ENCODE results near the gene HDLBP. TPM values are rescaled to one million over a fixed set of nuclear protein-coding genes. Genes with fewer than 3 reads are reported as not detected.

The HDLBP gene
- total RNA-seq, 1 donor from 2014 or later, result 240 TPM

DNA sequence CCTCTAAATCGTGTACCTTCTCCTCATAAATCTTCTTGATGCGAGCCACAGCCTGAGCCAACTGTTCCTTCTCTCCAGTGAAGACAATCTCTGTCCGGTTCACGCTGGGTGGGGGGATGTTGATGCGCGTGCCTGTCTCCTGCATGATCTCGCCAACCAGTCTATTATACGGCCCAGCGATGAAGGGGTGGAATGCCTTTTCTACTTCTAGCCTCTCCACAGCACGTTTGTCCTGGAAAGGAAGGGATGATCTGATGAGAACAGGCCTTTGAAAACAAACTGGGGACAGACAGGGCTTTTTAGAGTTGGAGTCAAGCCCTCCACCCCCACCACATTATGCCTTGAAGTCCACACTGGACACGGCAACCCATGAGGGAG lies 59.3 kb downstream of the HDLBP start:
- intact Hi-C loops (cut with micrococcal nuclease), result no loop called here

DNA sequence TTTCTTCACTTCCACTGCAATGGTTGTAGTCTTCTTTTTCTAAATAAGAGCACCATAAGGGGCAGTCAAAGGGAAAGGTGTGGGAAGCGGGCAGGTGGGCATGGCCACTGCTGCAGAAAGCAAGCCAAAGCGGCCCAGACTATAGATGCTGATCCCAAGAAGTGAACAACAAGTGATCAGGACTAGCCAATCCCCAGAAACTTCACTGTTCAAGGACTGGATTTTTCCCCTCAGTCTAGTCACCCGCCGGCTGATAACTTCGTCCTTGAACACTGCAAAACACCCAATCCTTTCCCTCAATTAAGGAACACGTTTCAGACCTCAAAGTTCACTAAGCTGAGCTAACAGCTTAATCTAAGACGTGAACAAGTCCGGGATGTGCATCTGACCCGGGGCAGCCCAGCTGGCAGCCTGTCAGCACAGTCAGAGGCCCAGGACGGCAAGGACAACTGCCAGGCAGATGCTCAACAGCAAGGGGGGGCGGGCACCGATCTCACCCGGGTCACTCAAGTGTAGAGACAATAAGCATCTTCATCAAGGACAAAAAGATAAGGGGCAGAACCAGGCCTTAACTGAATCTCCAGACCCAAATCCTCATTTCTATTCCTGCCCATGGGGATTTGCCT lies 59.8 kb downstream of the HDLBP start:
- intact Hi-C loops (cut with micrococcal nuclease), result no loop called here

GRCh38 chr2:241254904-241255351 lies 60.5 kb downstream of the HDLBP start:
- intact Hi-C loops (cut with micrococcal nuclease), result no loop called here

DNA sequence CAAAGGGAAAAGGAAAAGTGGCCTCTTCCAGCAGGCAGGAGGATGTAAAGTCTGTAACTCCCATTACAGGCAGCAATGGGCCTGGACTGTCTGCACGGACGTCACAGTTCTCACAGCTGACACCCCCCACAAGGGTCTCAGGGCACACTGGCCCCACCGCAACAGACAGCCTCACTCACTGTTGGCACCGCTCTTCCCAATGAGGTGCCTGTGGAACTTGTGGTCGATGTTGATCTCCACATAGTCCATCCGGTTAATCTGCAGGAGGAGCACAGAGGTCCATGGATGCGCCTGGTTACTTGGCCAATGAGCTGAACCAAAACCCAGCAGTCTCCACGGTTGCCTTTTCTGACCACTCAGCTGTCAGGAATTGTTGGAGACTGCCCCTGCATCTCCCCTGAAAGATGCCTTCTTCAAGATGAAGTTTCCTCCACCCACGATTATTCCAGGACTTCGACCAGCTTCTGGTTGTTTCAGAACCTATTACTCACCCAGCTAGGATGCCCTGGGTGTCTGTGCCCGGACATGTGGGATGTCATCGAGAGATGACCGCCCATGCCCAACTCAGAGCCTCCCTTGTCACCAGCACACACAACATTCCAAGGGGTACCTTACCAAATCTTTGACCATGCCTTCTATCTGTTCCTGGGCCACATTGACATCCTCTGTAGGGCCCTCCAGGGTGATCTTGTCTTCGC lies 62.5 kb downstream of the HDLBP start:
- intact Hi-C loops (cut with micrococcal nuclease), result no loop called here

DNA sequence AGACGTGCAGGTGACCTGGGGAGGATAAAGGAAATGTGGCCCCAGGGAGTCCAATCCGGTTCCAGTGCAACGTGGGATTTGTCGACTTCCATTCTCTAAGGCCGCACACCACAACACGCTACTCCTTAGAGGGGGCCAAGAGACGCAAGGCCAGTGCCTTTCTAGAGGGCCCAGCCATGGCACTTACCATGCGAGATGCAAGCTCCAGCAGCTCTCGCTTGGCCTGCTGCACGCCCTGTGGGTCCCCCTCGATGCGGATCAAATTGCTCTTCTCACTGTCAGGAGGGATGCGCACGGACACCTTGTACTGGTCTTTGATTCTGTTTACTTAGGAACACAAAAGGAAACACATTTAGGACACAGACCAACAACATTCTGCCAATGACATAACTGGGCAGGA lies 65.8 kb downstream of the HDLBP start:
- intact Hi-C loops (cut with micrococcal nuclease), result no loop called here

- intact Hi-C loops (cut with micrococcal nuclease), result no loop called here
Measured at GRCh38 chr2:241248897-241249296, 66.6 kb downstream of the HDLBP start.

- intact Hi-C loops (cut with micrococcal nuclease), result no loop called here
Measured at GRCh38 chr2:241248289-241248688, 67.2 kb downstream of the HDLBP start.

- intact Hi-C loops (cut with micrococcal nuclease), result no loop called here
Measured at GRCh38 chr2:241244368-241244767, 71.1 kb downstream of the HDLBP start.

DNA sequence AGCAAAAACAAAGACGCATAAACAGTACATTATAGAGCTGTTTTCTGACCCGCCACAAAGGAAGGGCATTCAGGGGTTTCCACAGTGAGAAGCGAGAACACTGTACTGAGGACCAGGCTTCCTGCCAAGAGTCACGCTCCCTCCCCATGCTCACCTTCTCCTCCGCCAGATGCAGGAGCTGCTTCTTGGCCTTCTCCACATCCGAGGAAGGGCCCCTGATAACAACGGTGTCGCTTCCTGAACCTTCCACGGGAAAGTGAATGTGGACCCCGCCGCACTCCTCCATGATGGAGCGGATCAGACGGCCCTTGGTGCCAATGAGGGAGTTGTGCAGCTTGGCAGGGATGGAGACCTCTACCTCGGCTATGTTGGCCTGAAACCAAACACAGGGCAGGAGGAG lies 73.2 kb downstream of the HDLBP start:
- intact Hi-C loops (cut with micrococcal nuclease), result no loop called here

- intact Hi-C loops (cut with micrococcal nuclease), result no loop called here
Measured at GRCh38 chr2:241241669-241242068, 73.8 kb downstream of the HDLBP start.

DNA sequence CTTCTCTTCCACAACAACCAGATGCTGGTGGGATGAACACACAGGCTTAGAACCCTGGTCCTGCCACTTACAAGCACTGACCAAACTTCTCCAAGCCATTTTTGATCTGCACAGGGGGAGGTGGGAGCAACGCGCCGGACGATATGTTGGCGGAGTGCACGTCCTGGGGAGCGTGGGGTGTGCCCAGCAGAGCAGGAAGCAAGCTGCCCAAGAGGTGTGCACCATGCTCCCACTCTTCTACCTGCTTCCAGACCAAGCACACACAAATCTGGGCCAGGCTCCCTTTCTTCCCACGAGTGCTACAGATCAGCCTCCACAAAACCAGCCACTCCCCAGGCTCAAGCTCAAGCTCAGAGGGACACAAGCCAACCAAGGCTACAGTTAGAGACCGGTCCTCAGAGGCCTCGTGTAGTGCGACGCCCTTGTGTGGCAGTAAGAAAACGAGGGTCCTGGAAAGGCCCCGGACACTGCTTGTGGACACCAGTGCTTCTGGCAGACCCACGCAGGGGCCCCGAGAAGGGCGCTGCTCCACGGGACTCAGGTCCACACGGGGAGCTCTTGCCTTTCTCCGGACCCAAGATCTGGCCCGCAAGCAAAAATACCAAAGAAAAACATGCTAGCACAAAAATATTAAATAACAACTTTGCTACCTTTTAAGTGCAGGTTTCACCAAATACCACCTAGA lies 75.0 kb downstream of the HDLBP start:
- intact Hi-C loops (cut with micrococcal nuclease), result no loop called here

DNA sequence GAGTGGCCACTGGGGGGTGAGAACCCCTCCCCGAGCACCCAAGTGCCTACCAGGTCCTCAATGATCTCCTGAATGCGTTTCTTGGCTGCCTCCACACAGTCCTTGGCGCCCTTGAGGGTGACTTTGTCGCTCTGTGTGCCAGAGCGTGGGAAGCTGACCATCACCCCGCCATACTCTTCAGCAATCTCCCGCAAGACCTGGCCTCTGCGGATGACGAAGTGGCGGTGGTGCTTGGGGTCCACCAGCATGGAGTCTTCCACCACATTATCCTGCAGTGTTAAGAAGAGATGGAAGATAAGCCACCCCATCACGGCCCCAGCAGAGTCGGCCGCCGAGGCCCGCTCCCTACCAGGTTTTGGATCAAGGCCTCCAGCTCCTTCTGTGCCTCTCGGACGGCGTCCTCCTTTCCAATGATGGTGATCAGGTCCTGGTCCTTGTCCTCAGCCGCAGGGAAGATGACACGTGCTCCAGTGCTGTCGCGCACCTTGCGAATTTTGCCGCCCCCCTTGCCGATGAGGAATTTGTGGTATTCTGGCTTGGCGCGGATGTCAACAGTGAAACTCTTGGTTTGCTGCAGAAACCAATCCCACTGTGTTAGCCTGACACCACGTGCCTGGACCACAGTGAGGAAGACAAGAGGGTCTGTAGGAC lies 75.8 kb downstream of the HDLBP start:
- intact Hi-C loops (cut with micrococcal nuclease), result no loop called here

DNA sequence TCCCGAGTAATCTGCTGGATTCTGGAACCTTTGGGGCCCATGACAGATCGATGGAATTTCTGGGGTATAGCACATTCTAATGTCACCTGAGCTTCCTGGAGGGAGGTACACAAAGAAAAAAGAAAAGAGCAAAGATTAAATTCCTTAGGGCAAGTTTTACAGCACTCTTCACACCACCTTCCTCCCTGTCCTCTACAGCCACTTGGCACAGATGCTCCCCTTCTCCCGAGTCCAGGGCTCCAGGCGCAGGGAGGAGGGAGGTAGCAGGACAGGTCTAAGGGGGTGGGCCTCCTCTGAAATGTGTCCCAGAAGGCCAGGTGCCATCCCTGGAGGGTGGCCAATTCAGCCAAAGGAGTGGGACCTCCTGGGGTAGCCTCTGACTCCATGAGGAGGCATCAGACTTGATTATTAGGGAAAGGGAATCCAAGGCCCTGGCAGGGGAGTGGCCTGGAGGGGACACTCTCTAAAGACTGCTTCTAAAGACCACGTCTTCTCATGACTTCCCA lies 76.7 kb downstream of the HDLBP start:
- intact Hi-C loops (cut with micrococcal nuclease), result no loop called here

DNA sequence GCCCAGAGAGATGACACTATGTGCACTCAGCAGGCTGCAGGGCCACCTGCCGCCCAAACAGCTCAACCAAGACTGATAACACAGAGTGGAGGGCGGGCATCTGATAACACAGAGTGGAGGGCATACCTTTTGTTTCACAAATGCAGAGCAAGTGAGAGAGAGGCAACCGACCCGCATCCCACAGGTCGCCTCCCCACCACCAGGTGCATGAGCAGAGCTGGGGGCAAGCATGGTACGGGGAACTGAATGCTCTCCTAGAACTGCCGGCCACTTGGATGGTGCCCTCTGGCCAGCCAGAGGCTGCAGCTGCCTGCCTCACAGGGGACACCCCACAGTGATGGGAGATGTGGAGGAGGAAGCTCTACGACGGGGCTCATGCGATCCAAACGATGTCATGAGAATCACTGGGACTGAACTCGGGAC lies 77.5 kb downstream of the HDLBP start:
- intact Hi-C loops (cut with micrococcal nuclease), result no loop called here

DNA sequence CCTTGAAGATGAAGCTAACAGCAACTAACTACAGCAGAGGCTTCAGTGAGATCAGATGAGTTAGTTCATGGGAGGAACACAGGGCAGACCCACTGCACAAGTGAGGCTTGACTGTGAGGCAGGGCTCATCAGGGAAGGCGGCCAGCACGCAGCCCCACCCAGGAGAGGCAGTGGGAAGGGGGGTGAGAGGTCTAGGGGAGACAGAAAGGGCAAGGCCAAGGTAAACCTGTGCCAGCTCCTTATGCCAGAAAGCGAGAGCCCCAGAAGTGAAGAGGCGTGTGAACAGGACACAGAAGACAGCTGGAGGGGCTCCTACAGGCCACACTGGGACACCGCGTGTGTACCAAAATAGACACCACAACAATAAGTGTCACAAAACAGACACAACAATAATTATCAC lies 78.4 kb downstream of the HDLBP start:
- intact Hi-C loops (cut with micrococcal nuclease), result no loop called here

DNA sequence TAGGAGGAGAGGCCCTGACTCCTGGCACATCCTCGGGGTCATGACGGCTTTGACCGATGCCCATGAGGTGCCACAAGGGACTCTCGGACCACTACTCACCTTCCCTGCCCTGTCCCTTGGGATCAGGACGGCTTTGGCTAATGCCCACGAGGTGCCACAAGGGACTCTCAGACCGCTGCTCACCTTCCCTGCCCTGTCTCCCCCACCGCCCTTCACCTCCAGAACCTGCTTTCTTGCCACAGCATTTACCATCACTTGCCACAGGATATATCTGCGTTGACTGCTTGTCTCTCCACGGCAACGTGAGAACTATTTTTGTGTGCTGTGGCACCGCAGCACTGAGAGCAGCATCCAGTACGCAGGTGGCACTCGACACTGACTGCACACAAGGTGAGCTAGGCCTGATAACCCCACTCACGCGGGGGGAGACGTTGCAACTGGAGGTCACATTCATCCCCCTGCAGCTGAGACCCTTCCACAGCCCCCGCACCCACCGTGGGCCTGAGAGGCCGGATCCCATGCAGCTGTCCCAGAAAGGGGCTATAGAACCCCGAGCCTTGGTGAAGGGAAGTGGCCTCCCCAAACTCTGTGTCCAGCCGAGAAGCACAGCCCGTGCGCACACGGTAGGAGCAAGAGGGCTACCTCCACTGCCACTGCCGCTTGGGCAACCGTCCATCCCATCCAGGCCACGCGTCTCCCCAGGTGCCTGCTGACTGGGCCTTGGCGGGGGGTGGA lies 79.4 kb downstream of the HDLBP start:
- intact Hi-C loops (cut with micrococcal nuclease), result no loop called here

DNA sequence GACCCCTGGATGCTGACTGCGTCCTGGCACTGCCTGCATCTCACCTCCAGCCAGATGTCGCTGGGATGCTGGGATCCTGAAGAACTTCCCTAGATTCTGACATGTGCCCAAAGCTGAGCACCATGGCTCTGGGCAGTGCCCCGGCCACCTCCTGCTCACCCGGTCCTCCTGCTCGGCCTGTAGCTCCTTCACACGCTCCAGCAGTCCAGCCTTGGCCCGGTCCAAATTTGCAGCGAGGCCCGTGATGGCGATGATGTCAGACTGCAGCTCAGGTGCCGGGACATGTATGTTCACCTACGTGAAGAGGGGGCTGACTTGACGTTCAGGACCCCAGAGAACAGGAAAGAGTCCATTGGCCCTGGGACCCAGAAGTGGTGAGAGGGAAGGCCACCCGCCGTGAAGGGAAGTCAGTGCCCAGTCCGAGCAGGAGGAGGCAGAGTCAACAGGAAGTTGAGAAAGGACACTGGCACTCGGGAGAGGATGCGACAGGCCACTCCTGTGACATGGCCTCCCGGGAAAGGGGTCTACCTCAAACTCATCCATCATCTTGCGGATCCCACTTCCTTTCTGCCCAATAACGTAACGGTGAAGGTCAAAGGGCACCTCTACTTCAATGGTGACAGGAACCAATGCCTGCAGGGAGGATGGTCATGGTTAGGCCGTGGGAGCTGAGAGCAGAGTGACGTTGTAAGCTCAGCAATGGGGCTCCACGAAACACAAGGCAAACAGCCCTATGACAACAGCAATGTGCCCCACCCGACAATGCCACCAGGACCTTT lies 80.3 kb downstream of the HDLBP start:
- intact Hi-C loops (cut with micrococcal nuclease), result no loop called here

GRCh38 chr2:241234066-241234790 lies 81.2 kb downstream of the HDLBP start:
- intact Hi-C loops (cut with micrococcal nuclease), result no loop called here

- intact Hi-C loops (cut with micrococcal nuclease), result no loop called here
Measured at GRCh38 chr2:241232736-241233575, 82.5 kb downstream of the HDLBP start.

All from T-helper 2 cell treated with Interferon-gamma antibody and Interleukin-4, amounts not matched to agents 100 ng/mL and 5 ng/mL, for 36 hours (primary cell).